ENCODE results near the gene SUCO.
"Not testable (repeated sequence)": the region's sequence is repeated elsewhere in the genome, so short reads cannot be mapped to it uniquely, and the experiment has no call there.

The SUCO gene

GRCh38 chr1:172566196-172566997 lies 33.4 kb downstream of the SUCO start:
- no peak for DNase-seq

- no peak for DNase-seq
Measured at GRCh38 chr1:172567720-172568119, 34.8 kb downstream of the SUCO start.

- no peak for DNase-seq
Measured at GRCh38 chr1:172574080-172574479, 41.1 kb downstream of the SUCO start.

GRCh38 chr1:172578586-172578985 lies 45.6 kb downstream of the SUCO start:
- DNase-seq = no peak

GRCh38 chr1:172581273-172581672 lies 48.3 kb downstream of the SUCO start:
- DNase-seq = no peak

GRCh38 chr1:172581779-172582178 lies 48.8 kb downstream of the SUCO start:
- DNase-seq = no peak

GRCh38 chr1:172582889-172583288 lies 49.9 kb downstream of the SUCO start:
- no peak for DNase-seq

GRCh38 chr1:172585348-172585747 lies 52.4 kb downstream of the SUCO start:
- no peak for DNase-seq

- DNase-seq = no peak
Measured at GRCh38 chr1:172585861-172586260, 52.9 kb downstream of the SUCO start.

- DNase-seq = peak; percentile 20
Measured at GRCh38 chr1:172588296-172589291, 55.6 kb downstream of the SUCO start.

- DNase-seq = no peak
Measured at GRCh38 chr1:172589553-172589952, 56.6 kb downstream of the SUCO start.

- not testable (repeated sequence) for DNase-seq
Measured at GRCh38 chr1:172591429-172591828, 58.5 kb downstream of the SUCO start.

GRCh38 chr1:172595066-172595465 lies 62.1 kb downstream of the SUCO start:
- not testable (repeated sequence) for DNase-seq

GRCh38 chr1:172596782-172597181 lies 63.8 kb downstream of the SUCO start:
- not testable (repeated sequence) for DNase-seq

- DNase-seq = no peak
Measured at GRCh38 chr1:172599912-172600311, 67.0 kb downstream of the SUCO start.

GRCh38 chr1:172600615-172601014 lies 67.7 kb downstream of the SUCO start:
- no peak for DNase-seq

GRCh38 chr1:172601046-172601630 lies 68.2 kb downstream of the SUCO start:
- DNase-seq = no peak

GRCh38 chr1:172602706-172603105 lies 69.8 kb downstream of the SUCO start:
- no peak for DNase-seq

GRCh38 chr1:172603816-172604215 lies 70.9 kb downstream of the SUCO start:
- DNase-seq = no peak

- no peak for DNase-seq
Measured at GRCh38 chr1:172605641-172606040, 72.7 kb downstream of the SUCO start.

- DNase-seq = no peak
Measured at GRCh38 chr1:172607145-172607544, 74.2 kb downstream of the SUCO start.

GRCh38 chr1:172608098-172608601 lies 75.2 kb downstream of the SUCO start:
- no peak for DNase-seq

- no peak for DNase-seq
Measured at GRCh38 chr1:172609528-172609927, 76.6 kb downstream of the SUCO start.
